ENCODE results near the gene RBP7. TPM values are rescaled to one million over a fixed set of nuclear protein-coding genes. Genes with fewer than 3 reads are reported as not detected.

The RBP7 gene
- total RNA-seq, 1 donor from 2014 or later = 1.0 TPM

GRCh38 chr1:10057343-10057742, 60.3 kb downstream of the RBP7 start:
- Mint-ChIP-seq H3K27me3 (ENCODE audit: low read depth, unreplicated experiment) (no peaks in the 10 kb centered on the region), H3K36me3 (ENCODE audit: low read depth, unreplicated experiment) (peaks cover 9% of the 10 kb centered on the region), H3K27ac (ENCODE audit: unreplicated experiment) (peak overlapping the region; percentile 49), H3K4me3 (ENCODE audit: unreplicated experiment) (no peak overlapping the region), H3K4me1 (ENCODE audit: low read depth, unreplicated experiment) (peaks cover 23% of the 10 kb centered on the region), H3K9me3 (ENCODE audit: unreplicated experiment) (no peaks in the 10 kb centered on the region)
- no peaks in the 10 kb centered on the region for H3K9me3 ChIP-seq (ENCODE audit: insufficient read depth, low read depth, low read length)
- no peaks in the 10 kb centered on the region for H3K36me3 ChIP-seq (ENCODE audit: insufficient read depth, low read length)
- H3K79me2 ChIP-seq (ENCODE audit: insufficient read depth, low read length) = peaks cover 74% of the 10 kb centered on the region
- DNase-seq (ENCODE audit: low read depth) = peak; percentile 58
- H3K4me3 ChIP-seq (ENCODE audit: insufficient read depth, low read depth, low read length) = no peak overlapping the region
- no peak overlapping the region for H2AFZ ChIP-seq (ENCODE audit: low read depth, low read length)
- H3K9ac ChIP-seq (ENCODE audit: low read length) = peak overlapping the region; percentile 2
- no peaks in the 10 kb centered on the region for H3K27me3 ChIP-seq (ENCODE audit: insufficient read depth, low read length)
- H4K20me1 ChIP-seq (ENCODE audit: insufficient read depth, low read length) = peaks cover 62% of the 10 kb centered on the region
- no peak for FAIRE-seq
- peak overlapping the region; percentile 10 for H3K27ac ChIP-seq (ENCODE audit: low read depth, low read length)
- H3K4me1 ChIP-seq (ENCODE audit: insufficient read depth, low read length) = peaks cover 23% of the 10 kb centered on the region
- H3K4me2 ChIP-seq (ENCODE audit: low read length) = peak overlapping the region; percentile 35
- no peak for TF ChIP-seq CTCF (IDR thresholded peaks at IDR 0.05; ENCODE audit: insufficient read depth, low read depth, low read length)
- no peak for TF ChIP-seq EZH2 (IDR thresholded peaks at IDR 0.05; ENCODE audit: insufficient read depth, low read length)

DNA sequence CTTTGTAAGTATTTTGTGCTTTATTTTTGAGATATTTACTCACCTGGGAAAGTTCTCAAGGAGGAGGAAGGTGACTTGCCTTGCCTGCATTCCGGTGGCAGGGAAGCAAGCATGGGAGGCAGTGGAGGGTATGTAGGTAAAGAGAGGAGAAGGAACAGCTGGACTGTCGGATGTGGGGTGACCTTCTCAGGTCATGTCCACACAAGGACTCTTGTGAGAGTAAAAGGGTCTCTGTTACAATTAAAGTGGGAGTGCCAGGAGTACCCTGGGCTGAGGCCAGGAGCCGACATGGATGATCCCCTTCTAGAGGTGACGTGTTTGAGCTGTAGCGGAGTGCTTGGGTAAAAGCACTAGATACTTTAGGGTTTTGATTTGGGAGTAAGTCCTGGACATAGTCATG, 60.8 kb downstream of the RBP7 start:
- Histone ChIP-seq H3K36me3 (ENCODE audit: insufficient read depth, low read length) (no peaks in the 10 kb centered on the region), H3K79me2 (ENCODE audit: insufficient read depth, low read length) (peaks cover 69% of the 10 kb centered on the region), H3K4me1 (ENCODE audit: insufficient read depth, low read length) (peaks cover 23% of the 10 kb centered on the region), H3K9me3 (ENCODE audit: insufficient read depth, low read depth, low read length) (no peaks in the 10 kb centered on the region), H3K4me3 (ENCODE audit: insufficient read depth, low read depth, low read length) (no peak overlapping the region), H2AFZ (ENCODE audit: low read depth, low read length) (no peak overlapping the region), H3K4me2 (ENCODE audit: low read length) (peak overlapping the region; percentile 35), H4K20me1 (ENCODE audit: insufficient read depth, low read length) (peaks cover 57% of the 10 kb centered on the region), H3K27ac (ENCODE audit: low read depth, low read length) (peak overlapping the region; percentile 10), H3K9ac (ENCODE audit: low read length) (peak overlapping the region; percentile 2), H3K27me3 (ENCODE audit: insufficient read depth, low read length) (no peaks in the 10 kb centered on the region)
- Mint-ChIP-seq H3K27me3 (ENCODE audit: low read depth, unreplicated experiment) (no peaks in the 10 kb centered on the region), H3K36me3 (ENCODE audit: low read depth, unreplicated experiment) (peaks cover 7% of the 10 kb centered on the region), H3K9me3 (ENCODE audit: unreplicated experiment) (no peaks in the 10 kb centered on the region), H3K4me3 (ENCODE audit: unreplicated experiment) (no peak overlapping the region), H3K27ac (ENCODE audit: unreplicated experiment) (peak overlapping the region; percentile 70), H3K4me1 (ENCODE audit: low read depth, unreplicated experiment) (peaks cover 23% of the 10 kb centered on the region)
- no peak for TF ChIP-seq EZH2 (IDR thresholded peaks at IDR 0.05; ENCODE audit: insufficient read depth, low read length)
- no peak for TF ChIP-seq CTCF (IDR thresholded peaks at IDR 0.05; ENCODE audit: insufficient read depth, low read depth, low read length)
- DNase-seq (ENCODE audit: low read depth) (no peak), FAIRE-seq (no peak)

- no peak overlapping the region for H3K27ac ChIP-seq (ENCODE audit: low read depth, low read length)
These were observed 62.3 kb downstream of the RBP7 start for GRCh38 chr1:10059342-10059718.

More at GRCh38 chr1:10059342-10059718, 62.3 kb downstream of the RBP7 start:
- H3K9me3 Mint-ChIP-seq (ENCODE audit: unreplicated experiment) = no peaks in the 10 kb centered on the region
- H3K27ac Mint-ChIP-seq (ENCODE audit: unreplicated experiment) = no peak overlapping the region
- H3K9ac ChIP-seq (ENCODE audit: low read length) = no peak overlapping the region
- no peak overlapping the region for H3K4me3 ChIP-seq (ENCODE audit: insufficient read depth, low read depth, low read length)
- TF ChIP-seq CTCF (IDR thresholded peaks at IDR 0.05; ENCODE audit: insufficient read depth, low read depth, low read length) = no peak
- no peak for TF ChIP-seq EZH2 (IDR thresholded peaks at IDR 0.05; ENCODE audit: insufficient read depth, low read length)
- H3K36me3 ChIP-seq (ENCODE audit: insufficient read depth, low read length) = no peaks in the 10 kb centered on the region
- no peak for FAIRE-seq
- H3K4me1 Mint-ChIP-seq (ENCODE audit: low read depth, unreplicated experiment) = peaks cover 28% of the 10 kb centered on the region
- H3K27me3 ChIP-seq (ENCODE audit: insufficient read depth, low read length) = no peaks in the 10 kb centered on the region
- H3K27me3 Mint-ChIP-seq (ENCODE audit: low read depth, unreplicated experiment) = no peaks in the 10 kb centered on the region
- H4K20me1 ChIP-seq (ENCODE audit: insufficient read depth, low read length) = peaks cover 66% of the 10 kb centered on the region
- H3K4me3 Mint-ChIP-seq (ENCODE audit: unreplicated experiment) = no peak overlapping the region
- H3K9me3 ChIP-seq (ENCODE audit: insufficient read depth, low read depth, low read length) = no peaks in the 10 kb centered on the region
- peaks cover 72% of the 10 kb centered on the region for H3K79me2 ChIP-seq (ENCODE audit: insufficient read depth, low read length)
- no peak overlapping the region for H2AFZ ChIP-seq (ENCODE audit: low read depth, low read length)
- peaks cover 23% of the 10 kb centered on the region for H3K4me1 ChIP-seq (ENCODE audit: insufficient read depth, low read length)
- H3K4me2 ChIP-seq (ENCODE audit: low read length) = no peak overlapping the region
- no peak for DNase-seq (ENCODE audit: low read depth)
- H3K36me3 Mint-ChIP-seq (ENCODE audit: low read depth, unreplicated experiment) = peaks cover 7% of the 10 kb centered on the region

Data from astrocyte (in vitro differentiated cells and primary cell).